Activated CD8-positive, alpha-beta T cell treated with anti-CD3 and anti-CD28 coated beads, Interleukin-2, amount 10 ng/mL, durations not matched to agents 7 days and 5 days (primary cell): ENCODE data around the gene AKNA. TPM values are rescaled to one million over a fixed set of nuclear protein-coding genes. Genes with fewer than 3 reads are reported as not detected.

Source experiments
- ATAC-seq: fragments of 150-1000 bp; cut with Tn5 transposase; one replicate; pipeline ENCODE4 v1.10.0; 2021; ENCODE audit warnings: moderate library complexity
- CTCF ChIA-PET: fragments of 350-600 bp; sonication (Branson Sonifier 250); formaldehyde crosslinking; loops from one replicate; lab custom pipeline; 2021; ENCODE audit warnings: antibody characterized with exemption; lab: Charles Lee
- POLR2A ChIA-PET: fragments of 350-600 bp; sonication (Branson Sonifier 250); formaldehyde crosslinking; loops from one replicate; lab custom pipeline; 2021; ENCODE audit warnings: antibody characterized with exemption; lab: Charles Lee
- DNase-seq: peaks from one replicate; pipeline ENCODE4 v3.0.0-alpha.2; 2020
- H3K27ac Mint-ChIP-seq: one replicate; pipeline ENCODE4 v1.8.0; 2021; ENCODE audit warnings: mild to moderate bottlenecking, mixed read lengths
- H3K27me3 Mint-ChIP-seq: one replicate; pipeline ENCODE4 v1.8.0; 2021; ENCODE audit warnings: low read depth, mixed read lengths
- H3K36me3 Mint-ChIP-seq: one replicate; pipeline ENCODE4 v1.8.0; 2021; ENCODE audit warnings: low read depth, mixed read lengths
- H3K4me1 Mint-ChIP-seq: one replicate; pipeline ENCODE4 v1.8.0; 2021; ENCODE audit warnings: low read depth, mixed read lengths
- H3K4me3 Mint-ChIP-seq: one replicate; pipeline ENCODE4 v1.8.0; 2021; ENCODE audit warnings: mild to moderate bottlenecking, mixed read lengths
- H3K9me3 Mint-ChIP-seq: one replicate; pipeline ENCODE4 v1.8.0; 2022; ENCODE audit warnings: mixed read lengths; ENCODE audit not compliant: insufficient read depth
- total RNA-seq, 2 experiments: library from RNA; stranded (reverse); gene quantifications; one replicate each; pipeline ENCODE4 v1.2.3, GENCODE V29; 2021

The AKNA gene
- total RNA-seq, 2 experiments from 2014 or later = 413 to 430 TPM

DNA sequence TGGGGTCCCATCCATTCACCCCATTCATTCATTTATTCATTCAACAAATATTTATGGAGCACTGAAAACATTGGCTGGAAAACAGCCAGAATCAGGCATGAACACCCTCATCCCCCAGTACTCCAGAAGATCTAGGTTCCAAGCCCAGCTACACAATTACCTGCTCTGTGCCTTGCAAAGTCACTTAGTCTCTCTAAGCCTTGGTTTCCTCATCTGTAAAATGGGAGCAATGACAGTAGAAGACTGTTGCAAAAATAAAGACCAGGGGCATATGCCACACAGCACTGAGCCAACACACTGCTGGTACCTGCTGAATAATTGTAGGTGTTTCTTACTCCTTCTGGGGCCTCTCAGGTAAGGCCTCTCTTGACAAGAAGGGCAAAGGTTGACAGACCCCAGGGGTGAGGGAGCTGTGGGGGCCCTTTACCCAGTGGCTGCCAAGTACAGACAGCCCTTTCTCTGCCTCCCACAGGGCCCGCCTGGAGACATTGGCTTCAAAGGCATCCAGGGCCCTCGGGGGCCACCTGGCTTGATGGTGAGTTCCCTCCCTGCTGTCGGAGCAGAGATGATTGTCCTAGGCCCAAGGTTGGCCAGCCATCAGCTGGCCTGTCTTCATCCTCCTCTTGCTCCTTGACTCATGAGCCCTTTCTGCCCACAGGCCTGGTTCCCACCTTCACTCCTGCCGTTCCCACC is 87.5 kb downstream of the AKNA start:
- POLR2A ChIA-PET = no interaction called here
- H3K4me3 Mint-ChIP-seq = no peak overlapping the region
- H3K27ac Mint-ChIP-seq = no peak overlapping the region
- no peaks in the 10 kb centered on the region for H3K9me3 Mint-ChIP-seq
- ATAC-seq (no peak), DNase-seq (no peak)
- H3K27me3 Mint-ChIP-seq = peaks cover 7% of the 10 kb centered on the region
- CTCF ChIA-PET = interaction anchor here (0.9 to 1.5 kb wide), 2 partner anchors 9 to 10 kb away, joined by 4 to 6 read pairs; no protein-coding TSS in a partner anchor
- no peaks in the 10 kb centered on the region for H3K4me1 Mint-ChIP-seq
- H3K36me3 Mint-ChIP-seq = peaks cover 1% of the 10 kb centered on the region

DNA sequence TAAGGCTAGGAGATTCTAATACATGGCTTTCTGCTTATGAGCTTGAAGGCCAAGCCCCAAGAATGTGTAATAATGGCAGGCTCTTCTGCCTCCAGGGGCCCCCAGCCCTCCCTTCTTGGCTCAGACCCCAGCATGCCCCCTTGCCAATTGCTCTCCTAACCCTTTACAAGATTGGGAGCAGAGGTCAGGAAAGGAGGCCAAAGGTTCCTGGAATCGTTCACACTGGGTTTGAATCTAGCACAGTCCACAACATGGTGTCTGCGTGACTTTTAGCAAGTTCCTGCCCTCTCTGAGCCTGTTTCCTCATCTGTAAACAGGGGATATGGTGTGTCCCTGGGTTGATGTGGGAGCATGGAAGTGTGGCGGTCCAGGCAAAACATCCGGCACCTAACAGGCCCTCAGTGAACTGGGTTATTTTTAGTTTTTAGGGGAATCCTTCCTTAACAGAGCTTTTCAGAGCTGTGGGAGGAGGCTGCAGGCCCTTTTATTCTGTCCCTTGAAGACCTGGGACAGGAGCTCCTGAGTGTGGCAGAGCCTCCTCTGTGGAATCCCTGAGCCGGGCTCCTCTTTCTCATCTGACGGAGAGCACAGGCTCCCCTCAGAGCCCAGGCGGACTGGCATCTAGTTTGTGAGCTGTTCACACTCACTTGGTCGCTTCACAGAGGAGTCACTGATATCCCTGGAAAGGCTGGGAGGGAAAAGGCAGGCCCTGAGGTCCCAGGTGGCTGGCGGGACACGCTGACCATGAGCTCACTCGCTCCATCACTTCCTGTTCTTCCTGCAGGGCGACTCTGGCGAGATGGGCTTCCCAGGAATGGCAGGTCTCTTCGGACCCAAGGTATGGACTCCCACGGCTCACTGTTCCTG is 88.3 kb downstream of the AKNA start:
- Mint-ChIP-seq H3K27me3 (peaks cover 7% of the 10 kb centered on the region), H3K36me3 (peaks cover 2% of the 10 kb centered on the region), H3K4me3 (no peak overlapping the region), H3K27ac (no peak overlapping the region), H3K4me1 (no peaks in the 10 kb centered on the region), H3K9me3 (no peaks in the 10 kb centered on the region)
- DNase-seq (no peak), ATAC-seq (no peak)
- ChIA-PET POLR2A (no interaction called here), CTCF (interaction anchor here (1.0 to 1.5 kb wide), 2 partner anchors 9 to 191 kb away, joined by 3 to 6 read pairs; no protein-coding TSS in a partner anchor)

DNA sequence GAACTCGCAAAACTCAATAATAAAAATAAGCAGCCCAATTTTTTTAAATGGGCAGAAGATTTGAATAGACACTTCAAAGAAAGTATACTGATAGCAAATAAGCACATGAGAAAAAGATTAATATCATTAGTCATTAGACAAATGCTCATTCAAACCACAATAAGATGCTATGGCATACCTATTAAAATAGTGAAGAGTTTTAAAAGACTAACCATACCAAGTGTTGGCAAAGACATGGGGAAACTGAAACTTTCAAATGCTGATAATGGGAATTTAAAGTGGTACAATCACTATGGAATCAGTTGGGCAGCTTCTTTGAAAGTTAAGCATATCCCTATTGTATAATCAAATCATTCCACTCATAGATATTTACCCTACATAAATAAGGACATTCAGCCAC is 91.4 kb downstream of the AKNA start:
- H3K4me3 Mint-ChIP-seq = no peak overlapping the region
- POLR2A ChIA-PET = no interaction called here
- DNase-seq (no peak), ATAC-seq (no peak)
- H3K27me3 Mint-ChIP-seq = peaks cover 9% of the 10 kb centered on the region
- H3K4me1 Mint-ChIP-seq = no peaks in the 10 kb centered on the region
- H3K27ac Mint-ChIP-seq = no peak overlapping the region
- peaks cover 2% of the 10 kb centered on the region for H3K36me3 Mint-ChIP-seq
- CTCF ChIA-PET = interaction anchor here (3.0 kb wide), 1 partner anchor 214 kb away, joined by 15 read pairs; no protein-coding TSS in a partner anchor
- H3K9me3 Mint-ChIP-seq = no peaks in the 10 kb centered on the region

DNA sequence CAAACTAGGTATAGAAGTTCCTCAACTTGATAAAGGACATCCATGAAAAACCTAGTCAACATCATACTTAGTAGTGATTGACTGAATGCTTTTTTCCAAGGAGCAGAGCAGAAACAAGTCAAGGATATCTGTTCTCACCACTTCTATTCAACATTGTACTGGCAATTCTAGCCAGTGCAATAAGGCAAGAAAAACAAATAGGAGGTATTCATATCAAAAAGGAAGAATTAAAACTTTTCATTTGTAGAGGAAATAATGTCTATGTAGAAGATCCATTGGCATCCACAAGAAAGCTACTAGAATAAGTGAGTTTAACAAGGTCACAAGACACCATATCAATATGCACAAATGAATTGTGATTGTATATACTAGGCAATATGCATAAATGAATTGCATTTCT is 93.1 kb downstream of the AKNA start:
- CTCF ChIA-PET = interaction anchor here (3.0 to 3.8 kb wide), 2 partner anchors 187 to 212 kb away, joined by 15 to 19 read pairs; no protein-coding TSS in a partner anchor
- Mint-ChIP-seq H3K4me1 (no peaks in the 10 kb centered on the region), H3K9me3 (no peaks in the 10 kb centered on the region), H3K27ac (no peak overlapping the region), H3K4me3 (no peak overlapping the region), H3K27me3 (peaks cover 9% of the 10 kb centered on the region), H3K36me3 (peaks cover 2% of the 10 kb centered on the region)
- DNase-seq (no peak), ATAC-seq (no peak)
- POLR2A ChIA-PET = no interaction called here

DNA sequence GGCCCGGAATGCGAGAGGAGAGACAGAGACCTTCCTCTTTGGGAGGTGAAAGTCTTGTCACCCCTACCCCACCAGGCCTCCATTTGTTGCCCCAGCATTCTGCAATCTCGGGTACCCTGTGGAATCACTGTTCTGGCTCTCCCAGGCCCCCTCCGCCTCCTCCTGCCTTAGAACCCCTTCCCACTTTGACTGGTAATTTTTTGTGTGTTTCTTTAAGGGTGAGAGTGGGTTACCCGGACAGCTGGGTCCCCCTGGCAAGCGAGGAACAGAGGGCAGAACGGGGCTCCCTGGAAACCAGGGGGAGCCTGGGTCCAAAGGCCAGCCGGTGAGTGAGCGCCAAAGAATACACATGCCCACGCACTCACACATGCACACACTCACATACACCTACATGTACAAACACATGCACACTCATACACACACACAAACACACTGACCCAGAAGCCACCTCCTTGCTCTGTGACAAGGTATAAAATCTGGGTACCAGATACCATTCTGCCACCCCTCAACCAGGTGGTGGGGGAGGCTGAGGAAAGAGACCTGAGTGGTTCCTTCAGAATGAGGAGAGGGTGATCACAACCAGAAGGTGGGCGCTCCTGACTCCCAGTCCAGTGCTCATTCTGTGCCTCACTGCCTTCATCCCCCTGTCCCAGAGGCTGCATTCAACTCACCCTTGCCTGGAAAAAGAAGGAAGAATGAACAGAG is 95.7 kb downstream of the AKNA start:
- no peak for ATAC-seq
- POLR2A ChIA-PET = no interaction called here

DNA sequence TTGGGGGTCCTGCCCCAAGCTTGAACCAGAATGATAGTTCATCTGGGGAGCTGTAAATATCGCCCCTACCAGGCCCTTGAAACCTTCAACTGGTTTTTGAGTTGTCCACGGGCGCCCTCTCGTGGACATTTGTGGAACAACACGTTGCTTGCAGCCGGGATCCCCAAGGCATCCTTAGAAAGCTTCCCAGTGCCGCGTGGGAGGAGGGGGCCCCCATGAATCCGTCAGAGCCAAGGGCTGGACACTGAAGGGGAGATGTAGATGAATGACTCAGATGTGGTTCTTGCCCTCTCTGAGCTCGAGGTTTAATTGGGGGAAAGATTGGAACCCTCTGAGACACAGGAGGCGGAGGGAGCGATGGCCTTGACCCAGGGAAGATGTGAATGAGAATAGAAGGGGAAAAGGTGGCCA is 96.7 kb downstream of the AKNA start:
- CTCF ChIA-PET = interaction anchor here (0.6 to 4.5 kb wide), 45 partner anchors 8 to 362 kb away, joined by 3 to 65 read pairs (median 4); partner anchors contain the start of genes AMBP, COL27A1 and KIF12
- Mint-ChIP-seq H3K27ac (no peak overlapping the region), H3K4me1 (no peaks in the 10 kb centered on the region), H3K9me3 (no peaks in the 10 kb centered on the region), H3K36me3 (peaks cover 2% of the 10 kb centered on the region), H3K27me3 (peaks cover 5% of the 10 kb centered on the region), H3K4me3 (no peak overlapping the region)
- ATAC-seq (peak; percentile 71), DNase-seq (peak; percentile 78)
- POLR2A ChIA-PET = no interaction called here

More for the DNA sequence above, 95.7 kb downstream of the AKNA start:
- DNase-seq = no peak
- no peak overlapping the region for H3K27ac Mint-ChIP-seq
- H3K36me3 Mint-ChIP-seq = peaks cover 2% of the 10 kb centered on the region
- H3K27me3 Mint-ChIP-seq = peaks cover 7% of the 10 kb centered on the region
- H3K4me1 Mint-ChIP-seq = no peaks in the 10 kb centered on the region
- CTCF ChIA-PET = interaction anchor here (0.7 to 4.5 kb wide), 18 partner anchors 12 to 214 kb away, joined by 3 to 65 read pairs (median 6); partner anchors contain the start of genes AMBP and COL27A1
- H3K4me3 Mint-ChIP-seq = no peak overlapping the region
- H3K9me3 Mint-ChIP-seq = no peaks in the 10 kb centered on the region

DNA sequence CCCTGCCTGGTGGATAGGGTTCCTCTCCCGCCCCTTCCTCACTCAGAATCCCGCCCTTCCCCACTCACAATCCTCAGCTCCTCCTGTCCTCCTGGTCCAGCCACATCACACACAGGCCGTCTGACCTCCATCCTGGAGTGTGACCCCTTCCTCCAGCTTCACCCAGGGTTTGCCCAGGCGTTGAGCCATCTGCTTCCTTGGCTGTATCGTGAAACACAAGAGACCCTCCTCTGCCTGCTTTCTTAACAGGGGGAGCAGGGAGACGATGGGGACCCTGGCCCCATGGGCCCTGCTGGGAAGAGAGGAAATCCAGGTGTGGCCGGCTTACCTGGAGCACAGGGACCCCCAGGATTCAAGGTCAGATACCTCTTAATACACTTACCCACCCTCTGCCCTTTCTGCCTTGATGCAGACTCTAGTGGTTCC is 97.2 kb downstream of the AKNA start:
- Mint-ChIP-seq H3K36me3 (peaks cover 2% of the 10 kb centered on the region), H3K4me3 (no peak overlapping the region), H3K27me3 (peaks cover 2% of the 10 kb centered on the region), H3K27ac (no peak overlapping the region), H3K4me1 (no peaks in the 10 kb centered on the region), H3K9me3 (no peaks in the 10 kb centered on the region)
- ATAC-seq (peak; percentile 20), DNase-seq (no peak)
- CTCF ChIA-PET = interaction anchor here (0.6 to 4.5 kb wide), 44 partner anchors 9 to 363 kb away, joined by 3 to 65 read pairs (median 4); partner anchors contain the start of genes AMBP, COL27A1 and KIF12
- POLR2A ChIA-PET = no interaction called here

GRCh38 chr9:114289571-114290481 is 98.0 kb downstream of the AKNA start:
- DNase-seq (no peak), ATAC-seq (peak; percentile 15)
- H3K4me3 Mint-ChIP-seq = no peak overlapping the region
- no peaks in the 10 kb centered on the region for H3K36me3 Mint-ChIP-seq
- peaks cover 2% of the 10 kb centered on the region for H3K27me3 Mint-ChIP-seq
- H3K27ac Mint-ChIP-seq = no peak overlapping the region
- H3K9me3 Mint-ChIP-seq = no peaks in the 10 kb centered on the region
- no peaks in the 10 kb centered on the region for H3K4me1 Mint-ChIP-seq
- POLR2A ChIA-PET = no interaction called here
- CTCF ChIA-PET = interaction anchor here (1.0 to 4.5 kb wide), 16 partner anchors 8 to 218 kb away, joined by 3 to 65 read pairs (median 6); partner anchors contain the start of genes COL27A1 and KIF12

GRCh38 chr9:114289106-114289505 is 98.7 kb downstream of the AKNA start:
- no peaks in the 10 kb centered on the region for H3K36me3 Mint-ChIP-seq
- ATAC-seq = no peak
- ChIA-PET POLR2A (no interaction called here), CTCF (interaction anchor here (4.5 kb wide), 1 partner anchor 134 kb away, joined by 42 read pairs; the partner anchor contains the start of gene COL27A1)
- no peak overlapping the region for H3K4me3 Mint-ChIP-seq
- H3K27ac Mint-ChIP-seq = no peak overlapping the region
- no peaks in the 10 kb centered on the region for H3K9me3 Mint-ChIP-seq
- H3K27me3 Mint-ChIP-seq = peaks cover 2% of the 10 kb centered on the region
- no peaks in the 10 kb centered on the region for H3K4me1 Mint-ChIP-seq
- no peak for DNase-seq

GRCh38 chr9:114288193-114289091 is 99.3 kb downstream of the AKNA start:
- H3K27me3 Mint-ChIP-seq = peaks cover 2% of the 10 kb centered on the region
- H3K4me1 Mint-ChIP-seq = no peaks in the 10 kb centered on the region
- no peak overlapping the region for H3K4me3 Mint-ChIP-seq
- ChIA-PET POLR2A (interaction anchor here (0.5 kb wide), 1 partner anchor 280 kb away, joined by 4 read pairs; no protein-coding TSS in a partner anchor), CTCF (no interaction called here)
- DNase-seq (no peak), ATAC-seq (no peak)
- H3K27ac Mint-ChIP-seq = no peak overlapping the region
- H3K36me3 Mint-ChIP-seq = no peaks in the 10 kb centered on the region
- no peaks in the 10 kb centered on the region for H3K9me3 Mint-ChIP-seq
